ENCODE data around the gene PRSS27. TPM values are rescaled to one million over a fixed set of nuclear protein-coding genes. Genes with fewer than 3 reads are reported as not detected.
"Not testable (repeated sequence)": the region's sequence is repeated elsewhere in the genome, so short reads cannot be mapped to it uniquely, and the experiment has no call there.

PRSS27 gene
- total RNA-seq, 2 donors from 2014 or later: 3.7 to 4.2 TPM

DNA sequence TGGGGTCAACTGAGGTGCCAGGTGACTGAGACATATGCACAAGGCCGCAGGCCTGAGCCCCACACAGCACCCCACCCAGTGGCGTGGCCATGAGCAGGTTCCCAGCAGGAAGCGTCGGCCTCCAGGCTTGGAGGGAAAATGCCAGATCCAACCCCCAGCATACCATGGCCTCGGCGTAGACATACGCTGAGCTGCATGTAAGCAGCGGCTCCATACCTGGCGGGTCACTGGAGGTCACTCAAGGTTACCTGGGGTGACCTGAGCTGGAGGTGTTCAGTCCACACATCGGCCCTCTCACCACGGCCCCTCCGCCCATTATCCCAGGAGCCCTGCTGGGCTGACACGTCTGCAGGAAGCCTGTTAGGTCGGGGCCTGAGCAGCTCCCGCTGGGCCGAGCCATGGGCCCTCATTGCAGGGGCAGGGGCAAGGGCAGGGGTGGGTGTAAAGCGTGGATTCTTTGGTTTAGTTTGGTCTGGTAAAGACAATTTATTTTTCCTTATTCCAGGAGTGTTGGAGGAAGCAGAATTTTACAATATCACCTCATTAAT lies 22.5 kb downstream of the PRSS27 start:
- H3K9me3 Mint-ChIP-seq: no peaks in the 10 kb centered on the region
- Histone ChIP-seq H3K36me3 (ENCODE audit: control insufficient read depth, insufficient read depth, low read length) (peaks cover 21% of the 10 kb centered on the region), H3K9me3 (ENCODE audit: control insufficient read depth, low read length) (no peaks in the 10 kb centered on the region), H3K4me3 (ENCODE audit: low read length) (no peak overlapping the region), H3K27me3 (ENCODE audit: control insufficient read depth, insufficient read depth, low read length, poor library complexity, severe bottlenecking) (no peaks in the 10 kb centered on the region), H3K27ac (ENCODE audit: low read depth, low read length) (no peak overlapping the region), H3K4me1 (ENCODE audit: control insufficient read depth, insufficient read depth, low read length) (no peaks in the 10 kb centered on the region), H3K9ac (ENCODE audit: extremely low read depth, low read length, poor library complexity, severe bottlenecking) (no peak overlapping the region)
- WGBS, 2 experiments (ENCODE audit: insufficient coverage in 1 of 2, insufficient read length in 1 of 2): 95 to 96% methylated on average over 10 to 17 of the region's 17 CpGs
- H3K27me3 Mint-ChIP-seq (ENCODE audit: insufficient read depth): no peaks in the 10 kb centered on the region
- H3K27ac Mint-ChIP-seq: no peak overlapping the region
- peaks cover 17% of the 10 kb centered on the region for H3K36me3 Mint-ChIP-seq (ENCODE audit: low read depth)
- TF ChIP-seq, protein P1, sequence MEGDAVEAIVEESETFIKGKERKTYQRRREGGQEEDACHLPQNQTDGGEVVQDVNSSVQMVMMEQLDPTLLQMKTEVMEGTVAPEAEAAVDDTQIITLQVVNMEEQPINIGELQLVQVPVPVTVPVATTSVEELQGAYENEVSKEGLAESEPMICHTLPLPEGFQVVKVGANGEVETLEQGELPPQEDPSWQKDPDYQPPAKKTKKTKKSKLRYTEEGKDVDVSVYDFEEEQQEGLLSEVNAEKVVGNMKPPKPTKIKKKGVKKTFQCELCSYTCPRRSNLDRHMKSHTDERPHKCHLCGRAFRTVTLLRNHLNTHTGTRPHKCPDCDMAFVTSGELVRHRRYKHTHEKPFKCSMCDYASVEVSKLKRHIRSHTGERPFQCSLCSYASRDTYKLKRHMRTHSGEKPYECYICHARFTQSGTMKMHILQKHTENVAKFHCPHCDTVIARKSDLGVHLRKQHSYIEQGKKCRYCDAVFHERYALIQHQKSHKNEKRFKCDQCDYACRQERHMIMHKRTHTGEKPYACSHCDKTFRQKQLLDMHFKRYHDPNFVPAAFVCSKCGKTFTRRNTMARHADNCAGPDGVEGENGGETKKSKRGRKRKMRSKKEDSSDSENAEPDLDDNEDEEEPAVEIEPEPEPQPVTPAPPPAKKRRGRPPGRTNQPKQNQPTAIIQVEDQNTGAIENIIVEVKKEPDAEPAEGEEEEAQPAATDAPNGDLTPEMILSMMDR (conservative IDR thresholded peaks at IDR 0.05): no peak
- DNase-seq: no peak
- H3K4me3 Mint-ChIP-seq: no peak overlapping the region
- H3K4me1 Mint-ChIP-seq: peaks cover 2% of the 10 kb centered on the region

DNA sequence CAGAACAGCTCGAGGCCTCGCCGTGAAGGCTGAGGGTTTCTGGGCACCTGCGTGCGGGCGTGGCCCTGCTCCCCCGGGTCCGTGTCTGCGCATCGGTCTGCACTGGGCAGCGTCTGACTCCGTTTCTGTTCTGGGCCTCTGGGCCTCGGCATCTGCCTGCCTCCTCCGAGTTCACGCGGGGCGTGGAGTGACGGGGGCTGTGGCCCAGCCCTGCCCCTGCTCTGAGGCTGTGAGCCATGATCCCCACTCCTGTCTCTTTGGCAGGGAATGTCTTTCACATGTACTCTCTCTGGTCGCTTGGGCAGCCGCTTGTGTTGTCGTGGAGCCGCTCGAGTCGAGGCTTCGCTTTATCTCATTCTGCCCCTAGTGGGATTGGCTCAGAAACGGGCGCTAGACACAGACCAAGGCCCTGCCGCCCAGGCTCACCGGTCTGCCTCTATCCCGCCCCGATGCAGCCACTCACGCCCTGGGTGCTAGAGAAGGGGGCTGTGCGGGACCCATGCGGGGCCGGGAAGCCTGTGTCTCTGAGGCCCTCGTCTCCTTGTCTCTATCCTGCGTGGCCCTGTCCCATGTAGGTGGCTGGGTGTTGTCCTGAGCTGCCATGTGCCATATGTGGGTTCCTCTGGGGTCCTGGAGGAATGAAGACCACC lies 23.3 kb downstream of the PRSS27 start:
- not testable (repeated sequence) for H3K4me1 Mint-ChIP-seq; DNase-seq; H3K4me3 Mint-ChIP-seq; H3K4me3 ChIP-seq (ENCODE audit: low read length); H3K9me3 ChIP-seq (ENCODE audit: control insufficient read depth, low read length); H3K9ac ChIP-seq (ENCODE audit: extremely low read depth, low read length, poor library complexity, severe bottlenecking); H3K27me3 ChIP-seq (ENCODE audit: control insufficient read depth, insufficient read depth, low read length, poor library complexity, severe bottlenecking); H3K4me1 ChIP-seq (ENCODE audit: control insufficient read depth, insufficient read depth, low read length); H3K27me3 Mint-ChIP-seq (ENCODE audit: insufficient read depth); H3K27ac Mint-ChIP-seq; H3K9me3 Mint-ChIP-seq; H3K27ac ChIP-seq (ENCODE audit: low read depth, low read length)
- peaks cover 21% of the 10 kb centered on the region for H3K36me3 ChIP-seq (ENCODE audit: control insufficient read depth, insufficient read depth, low read length)
- 93 to 96% methylated on average over 19 to 29 of the region's 37 CpGs for WGBS, 2 experiments (ENCODE audit: insufficient coverage in 1 of 2, insufficient read length in 1 of 2)
- peaks cover 17% of the 10 kb centered on the region for H3K36me3 Mint-ChIP-seq (ENCODE audit: low read depth)

DNA sequence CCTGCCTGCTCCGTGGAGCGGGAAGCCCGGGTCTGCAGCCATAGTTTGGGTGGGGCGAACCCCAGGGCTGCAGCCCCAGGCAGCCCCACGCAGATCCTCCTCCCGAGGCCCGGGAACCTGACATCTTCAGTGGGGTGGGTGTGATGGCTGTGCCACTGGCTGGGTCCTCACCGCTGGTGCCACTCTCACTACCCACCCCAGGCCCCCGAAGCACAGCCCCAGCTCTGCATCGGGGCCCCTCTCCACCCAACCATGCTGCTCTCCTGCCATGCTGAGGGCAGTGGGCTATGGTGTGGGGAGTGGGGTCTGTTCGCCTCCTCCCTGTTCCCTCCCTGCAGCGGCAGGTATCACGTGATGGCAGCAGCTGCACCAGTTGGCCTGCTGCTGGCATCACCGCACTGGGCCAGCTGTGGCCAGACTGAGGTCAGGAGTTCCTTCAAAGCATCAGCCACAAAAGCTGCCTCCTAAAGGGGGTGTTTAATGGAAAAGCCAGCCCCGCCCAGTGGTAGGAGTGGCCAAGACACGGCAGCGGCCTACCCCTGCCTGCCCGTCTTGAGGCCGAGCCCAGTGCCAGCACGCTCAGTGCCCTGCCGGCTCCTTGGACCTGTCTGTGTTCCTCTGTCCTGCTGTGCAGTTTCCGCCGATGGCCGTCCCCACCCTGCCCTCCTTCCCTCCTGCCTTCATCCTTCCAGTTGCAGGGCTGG lies 26.9 kb downstream of the PRSS27 start:
- no peak overlapping the region for H3K4me3 Mint-ChIP-seq

More for the DNA sequence above, 26.9 kb downstream of the PRSS27 start:
- Histone ChIP-seq H3K4me1 (ENCODE audit: control insufficient read depth, insufficient read depth, low read length) (no peaks in the 10 kb centered on the region), H3K36me3 (ENCODE audit: control insufficient read depth, insufficient read depth, low read length) (peaks cover 15% of the 10 kb centered on the region), H3K4me3 (ENCODE audit: low read length) (no peak overlapping the region), H3K27me3 (ENCODE audit: control insufficient read depth, insufficient read depth, low read length, poor library complexity, severe bottlenecking) (no peaks in the 10 kb centered on the region), H3K9ac (ENCODE audit: extremely low read depth, low read length, poor library complexity, severe bottlenecking) (no peak overlapping the region), H3K27ac (ENCODE audit: low read depth, low read length) (peak overlapping the region; percentile 57), H3K9me3 (ENCODE audit: control insufficient read depth, low read length) (no peaks in the 10 kb centered on the region)
- DNase-seq: peak; percentile 72
- no peaks in the 10 kb centered on the region for H3K27me3 Mint-ChIP-seq (ENCODE audit: insufficient read depth)
- peaks cover 2% of the 10 kb centered on the region for H3K4me1 Mint-ChIP-seq
- H3K27ac Mint-ChIP-seq: peak overlapping the region; percentile 39
- no peaks in the 10 kb centered on the region for H3K9me3 Mint-ChIP-seq
- TF ChIP-seq, protein P1 (conservative IDR thresholded peaks at IDR 0.05): no peak
- 88 to 89% methylated on average over 9 to 24 of the region's 24 CpGs for WGBS, 2 experiments (ENCODE audit: insufficient coverage in 1 of 2, insufficient read length in 1 of 2)
- H3K36me3 Mint-ChIP-seq (ENCODE audit: low read depth): peaks cover 16% of the 10 kb centered on the region

Data from endodermal cell (in vitro differentiated cells).